BJ (cell line): Measurements from ENCODE around the gene ZBTB44. TPM values are rescaled to one million over a fixed set of nuclear protein-coding genes. Genes with fewer than 3 reads are reported as not detected.

Experiments
- CTCF ChIA-PET: fragments of 350-600 bp; formaldehyde crosslinking; extraction: SDS; loops from one replicate; lab custom pipeline; 2021; ENCODE audit warnings: antibody characterized with exemption, inconsistent platforms; lab: Yijun Ruan, JAX
- POLR2A ChIA-PET: fragments of 300-600 bp; sonication (Branson Sonifier 250); formaldehyde crosslinking; extraction: SDS; loops from one replicate; lab custom pipeline; 2021; ENCODE audit warnings: antibody characterized with exemption; lab: Charles Lee
- DNase-seq: peaks from one replicate; pipeline ENCODE4 v3.0.0-alpha.2; 2011; ENCODE audit warnings: low read depth
- H3K27me3 ChIP-seq: 2 replicates; pipeline ENCODE4 v1.6.0; 2011; ENCODE audit warnings: low read length; ENCODE audit not compliant: control insufficient read depth, insufficient read depth
- H3K36me3 ChIP-seq: 2 replicates; pipeline ENCODE4 v1.5.1; 2011; ENCODE audit warnings: low read length; ENCODE audit not compliant: control insufficient read depth, insufficient read depth
- H3K4me3 ChIP-seq: 2 replicates; pipeline ENCODE4 v1.5.1; 2011; ENCODE audit warnings: low read depth, mild to moderate bottlenecking, control low read depth, low read length
- CTCF ChIP-seq: IDR thresholded peaks from 2 replicates; pipeline ENCODE4 v1.5.1; 2011; ENCODE audit warnings: low read depth, mild to moderate bottlenecking, control low read depth, inconsistent platforms, low read length, moderate library complexity; ENCODE audit not compliant: insufficient read depth
- polyA plus RNA-seq: library from polyadenylated mRNA; depleted of rRNA; stranded (reverse); fragments of >200 nt; gene quantifications from 2 replicates; pipeline ENCODE4 v1.2.3, GENCODE V29; 2011

ZBTB44 gene
- polyA plus RNA-seq, 1 experiment: 11.5 TPM

- no peak for DNase-seq
- no peak overlapping the region for H3K4me3 ChIP-seq
- POLR2A ChIA-PET: no interaction called here
- no peaks in the 10 kb centered on the region for H3K27me3 ChIP-seq
- no peak for TF ChIP-seq CTCF
- CTCF ChIA-PET: interaction anchor here (0.6 kb wide), 1 partner anchor 37 kb away, joined by 3 read pairs; no protein-coding TSS in a partner anchor
- no peaks in the 10 kb centered on the region for H3K36me3 ChIP-seq
Observed at GRCh38 chr11:130310622-130311021, 4.1 kb downstream of the ZBTB44 start.

- no peak for TF ChIP-seq CTCF
- ChIA-PET POLR2A (no interaction called here), CTCF (interaction anchor here (1.2 kb wide), 1 partner anchor 8 kb away, joined by 5 read pairs; no protein-coding TSS in a partner anchor)
- no peak for DNase-seq
- no peaks in the 10 kb centered on the region for H3K27me3 ChIP-seq
- no peak overlapping the region for H3K4me3 ChIP-seq
- no peaks in the 10 kb centered on the region for H3K36me3 ChIP-seq
Observed at GRCh38 chr11:130308886-130309285, 5.8 kb downstream of the ZBTB44 start.

GRCh38 chr11:130308059-130308458, 6.7 kb downstream of the ZBTB44 start:
- no peak for TF ChIP-seq CTCF
- POLR2A ChIA-PET: no interaction called here
- Histone ChIP-seq H3K27me3 (no peaks in the 10 kb centered on the region), H3K4me3 (no peak overlapping the region), H3K36me3 (no peaks in the 10 kb centered on the region)
- DNase-seq: no peak
- CTCF ChIA-PET: interaction anchor here (1.2 kb wide), 1 partner anchor 7 kb away, joined by 5 read pairs; no protein-coding TSS in a partner anchor

- no peaks in the 10 kb centered on the region for H3K36me3 ChIP-seq
- DNase-seq: no peak
- H3K27me3 ChIP-seq: no peaks in the 10 kb centered on the region
- H3K4me3 ChIP-seq: no peak overlapping the region
- TF ChIP-seq CTCF: no peak
- CTCF ChIA-PET: interaction anchor here (0.6 kb wide), 1 partner anchor 272 kb away, joined by 3 read pairs; no protein-coding TSS in a partner anchor
- POLR2A ChIA-PET: no interaction called here
Observed at GRCh38 chr11:130304651-130305050, 10.1 kb downstream of the ZBTB44 start.

- Histone ChIP-seq H3K36me3 (no peaks in the 10 kb centered on the region), H3K27me3 (no peaks in the 10 kb centered on the region), H3K4me3 (no peak overlapping the region)
- no peak for DNase-seq
- ChIA-PET POLR2A (no interaction called here), CTCF (interaction anchor here (0.6 to 1.0 kb wide), 3 partner anchors 8 to 30 kb away, joined by 3 to 5 read pairs (median 3); no protein-coding TSS in a partner anchor)
- TF ChIP-seq CTCF: no peak
Observed at GRCh38 chr11:130301002-130301401, 13.7 kb downstream of the ZBTB44 start.
